Choroid plexus epithelial cell (primary cell): ENCODE results near the gene ARIH1.

Experiments used
- DNase-seq: peaks from one replicate; pipeline ENCODE4 v3.0.0-alpha.2; 2010; ENCODE audit warnings: low read depth
- H3K4me3 ChIP-seq: 2 replicates; pipeline ENCODE4 v1.5.1; 2011; ENCODE audit warnings: low read depth, mild to moderate bottlenecking, control low read depth, low read length, moderate library complexity
- TF ChIP-seq, protein P1 (sequence below): conservative IDR thresholded peaks from 2 replicates; pipeline ENCODE4 v1.5.1; 2011; ENCODE audit warnings: low read depth, mild to moderate bottlenecking, control low read depth, inconsistent platforms, low read length, moderate library complexity

Gene ARIH1

DNA sequence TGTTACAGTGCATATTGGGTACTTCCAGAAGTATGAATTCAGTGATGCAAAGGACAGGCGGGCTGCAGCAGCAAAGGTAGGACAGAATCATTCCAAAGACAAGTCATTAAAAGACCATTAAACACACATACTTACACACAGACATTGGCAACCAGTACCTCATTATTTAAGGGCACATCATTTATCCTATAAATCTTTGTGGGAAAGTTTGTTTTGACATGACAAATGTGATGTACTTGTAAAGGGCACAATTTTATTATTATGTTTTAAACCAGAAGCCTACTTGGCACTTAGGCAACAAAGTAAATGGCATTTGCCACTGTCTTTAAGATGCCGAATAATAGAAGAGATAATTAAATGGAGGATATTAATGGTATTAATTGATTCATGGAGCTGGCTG lies 22.7 kb downstream of the ARIH1 start:
- TF ChIP-seq, protein P1, sequence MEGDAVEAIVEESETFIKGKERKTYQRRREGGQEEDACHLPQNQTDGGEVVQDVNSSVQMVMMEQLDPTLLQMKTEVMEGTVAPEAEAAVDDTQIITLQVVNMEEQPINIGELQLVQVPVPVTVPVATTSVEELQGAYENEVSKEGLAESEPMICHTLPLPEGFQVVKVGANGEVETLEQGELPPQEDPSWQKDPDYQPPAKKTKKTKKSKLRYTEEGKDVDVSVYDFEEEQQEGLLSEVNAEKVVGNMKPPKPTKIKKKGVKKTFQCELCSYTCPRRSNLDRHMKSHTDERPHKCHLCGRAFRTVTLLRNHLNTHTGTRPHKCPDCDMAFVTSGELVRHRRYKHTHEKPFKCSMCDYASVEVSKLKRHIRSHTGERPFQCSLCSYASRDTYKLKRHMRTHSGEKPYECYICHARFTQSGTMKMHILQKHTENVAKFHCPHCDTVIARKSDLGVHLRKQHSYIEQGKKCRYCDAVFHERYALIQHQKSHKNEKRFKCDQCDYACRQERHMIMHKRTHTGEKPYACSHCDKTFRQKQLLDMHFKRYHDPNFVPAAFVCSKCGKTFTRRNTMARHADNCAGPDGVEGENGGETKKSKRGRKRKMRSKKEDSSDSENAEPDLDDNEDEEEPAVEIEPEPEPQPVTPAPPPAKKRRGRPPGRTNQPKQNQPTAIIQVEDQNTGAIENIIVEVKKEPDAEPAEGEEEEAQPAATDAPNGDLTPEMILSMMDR: no peak
- DNase-seq: no peak
- no peak overlapping the region for H3K4me3 ChIP-seq

DNA sequence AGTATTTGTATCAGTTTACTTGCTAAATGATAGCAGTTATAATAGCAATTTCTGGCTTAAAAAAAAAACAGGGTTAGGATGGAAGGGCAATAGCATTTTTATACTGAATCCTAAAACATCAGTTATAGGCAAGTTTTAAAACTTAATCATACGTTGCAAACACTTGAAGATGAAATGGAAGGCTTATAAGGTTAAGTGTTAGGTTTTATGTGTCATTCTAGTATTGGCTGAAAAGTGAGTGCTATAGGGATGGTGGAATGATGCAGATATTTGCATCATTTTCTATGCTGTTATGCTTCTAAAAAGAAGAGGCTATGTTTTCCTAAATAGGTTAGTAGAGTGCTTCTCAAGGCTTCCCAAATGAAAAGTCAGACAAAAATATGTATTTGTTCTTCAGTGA lies 23.3 kb downstream of the ARIH1 start:
- no peak for DNase-seq
- TF ChIP-seq, protein P1: no peak
- no peak overlapping the region for H3K4me3 ChIP-seq

DNA sequence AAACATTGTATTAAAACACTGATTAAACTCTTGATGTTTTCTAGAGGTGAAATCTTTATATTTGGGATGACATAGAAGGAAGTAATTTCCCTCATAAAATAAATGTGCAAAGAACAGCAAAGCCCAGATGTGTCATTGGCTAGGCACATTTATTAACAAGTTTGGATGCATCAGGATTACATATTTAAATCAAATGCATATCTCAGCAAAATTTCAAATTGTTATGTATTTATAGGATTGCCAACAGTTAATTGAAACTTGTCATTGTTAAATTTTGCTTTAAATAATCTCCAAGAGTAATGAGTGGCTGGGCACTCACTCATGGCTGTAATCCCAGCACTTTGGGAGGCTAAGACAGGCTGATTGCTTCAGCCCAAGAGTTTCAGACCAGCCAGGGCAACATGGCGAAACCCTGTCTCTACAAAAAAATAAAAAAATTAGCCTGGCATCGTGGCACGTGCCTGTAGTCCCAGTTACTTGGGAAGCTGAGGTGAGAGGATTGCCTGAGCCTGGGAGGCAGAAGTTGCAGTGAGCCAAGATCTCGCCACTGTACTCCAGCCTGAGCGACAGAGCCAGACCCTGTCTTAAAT lies 28.2 kb downstream of the ARIH1 start:
- TF ChIP-seq, protein P1: no peak
- H3K4me3 ChIP-seq: no peak overlapping the region
- no peak for DNase-seq

DNA sequence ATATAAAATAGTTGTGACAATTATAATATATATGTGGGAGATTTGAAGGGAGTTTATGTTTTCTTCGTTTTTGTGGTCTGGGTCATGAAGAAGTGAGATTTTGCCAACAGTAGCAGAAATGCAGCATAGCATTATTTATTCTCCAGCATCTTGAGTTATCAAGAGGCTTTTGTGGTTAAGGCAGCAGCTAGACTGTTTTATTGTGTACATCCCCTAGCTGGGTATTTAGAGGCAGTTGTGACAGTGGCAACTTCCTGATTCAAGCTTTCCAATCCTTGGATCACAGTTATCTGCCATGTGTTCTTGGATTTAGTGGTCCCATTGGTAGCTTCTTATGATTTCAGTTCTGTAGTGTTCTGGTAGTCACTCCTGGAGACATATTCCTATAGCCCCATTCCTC lies 29.0 kb downstream of the ARIH1 start:
- no peak overlapping the region for H3K4me3 ChIP-seq
- DNase-seq: no peak
- TF ChIP-seq, protein P1: no peak

DNA sequence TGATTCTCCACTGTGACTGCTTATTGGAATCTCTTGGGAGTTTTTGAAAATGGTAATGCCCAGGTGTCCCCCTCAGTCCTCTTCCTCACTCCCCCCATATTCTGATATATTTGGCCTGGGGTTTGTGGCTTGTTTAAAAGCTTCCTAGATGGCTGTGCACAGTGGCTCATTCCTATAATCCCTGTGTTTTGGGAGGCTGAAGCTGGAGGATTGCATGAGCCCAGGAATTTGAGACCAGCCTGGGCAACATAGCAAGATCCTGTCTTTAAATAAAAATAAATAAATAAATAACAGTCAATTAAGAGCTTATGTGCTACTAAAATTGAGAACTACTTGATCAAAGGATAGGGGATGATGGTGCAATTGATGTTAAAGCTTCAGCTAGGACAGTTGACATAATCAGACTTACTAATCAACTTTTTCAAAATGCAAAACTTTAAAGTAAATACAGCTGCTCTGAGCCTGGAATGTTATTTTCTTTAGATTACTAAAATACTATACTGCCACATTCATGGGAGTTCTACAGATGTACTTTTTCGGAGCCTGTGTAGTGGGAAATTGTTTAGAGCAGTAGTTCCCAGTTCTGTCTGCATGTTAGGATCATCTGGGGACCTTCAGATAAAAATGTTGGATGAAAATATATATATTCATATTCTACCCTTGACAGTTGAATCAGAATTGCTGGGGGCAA lies 33.4 kb downstream of the ARIH1 start:
- TF ChIP-seq, protein P1: no peak

DNA sequence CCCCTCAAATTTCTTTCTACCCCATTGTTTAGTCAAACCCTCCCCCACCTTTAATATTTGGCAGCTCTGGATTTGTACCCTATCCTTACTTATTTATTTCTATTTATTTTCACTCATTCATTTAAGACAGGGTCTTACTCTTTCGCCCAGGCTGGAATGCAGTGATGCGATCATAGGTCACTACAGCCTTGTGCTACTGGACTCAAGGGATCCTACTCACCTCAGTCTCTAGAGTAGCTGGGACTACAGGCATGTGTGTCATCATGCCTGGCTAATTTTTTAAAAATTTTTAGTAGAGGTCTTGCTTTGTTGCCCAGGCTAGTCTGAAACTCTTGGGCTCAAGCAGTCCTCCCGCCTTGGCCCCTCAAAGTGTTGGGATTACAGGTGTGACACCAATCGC lies 35.4 kb downstream of the ARIH1 start:
- TF ChIP-seq, protein P1: no peak
- H3K4me3 ChIP-seq: no peak overlapping the region
- DNase-seq: no peak

More for the DNA sequence above, 33.4 kb downstream of the ARIH1 start:
- no peak overlapping the region for H3K4me3 ChIP-seq
- DNase-seq: no peak

DNA sequence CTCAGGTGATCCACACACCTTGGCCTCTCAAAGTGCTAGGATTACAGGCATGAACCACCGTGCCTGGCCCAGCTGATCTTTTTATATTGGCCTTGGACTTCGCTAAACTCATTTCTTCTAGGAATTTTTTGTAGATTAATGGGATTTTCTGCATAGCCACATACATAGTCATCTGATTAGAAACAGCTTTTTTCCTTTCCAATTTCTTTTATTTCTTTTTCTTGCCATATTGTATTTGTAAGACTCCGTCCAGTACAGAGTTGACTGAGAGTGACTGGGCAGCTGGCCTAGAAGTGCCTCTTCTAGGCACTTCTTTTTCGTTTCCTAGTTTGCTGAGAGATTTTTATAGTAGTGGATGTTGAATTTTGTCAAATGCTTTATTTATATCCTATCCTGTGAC lies 37.4 kb downstream of the ARIH1 start:
- no peak for DNase-seq

More for the DNA sequence above, 37.4 kb downstream of the ARIH1 start:
- no peak overlapping the region for H3K4me3 ChIP-seq
- TF ChIP-seq, protein P1: no peak
